Hippocampal formation (tissue), 2 donors: Measurements from ENCODE around the gene EOMES.

ENCODE experiments used
- DNase-seq, 2 donors: peaks; one replicate each; lab custom pipeline; 2025; lab: John Stamatoyannopoulos, UW

Gene EOMES

GRCh38 chr3:27681249-27681748 is 40.8 kb downstream of the EOMES start:
- DNase-seq: peak; percentile 12 to 45

- DNase-seq: peak in 1 of 2 donors; percentile 1
These were observed 41.4 kb downstream of the EOMES start for GRCh38 chr3:27680517-27681246.

- no peak for DNase-seq
These were observed 42.4 kb downstream of the EOMES start for GRCh38 chr3:27679691-27680090.

GRCh38 chr3:27678234-27678633 is 43.9 kb downstream of the EOMES start:
- DNase-seq: no peak

- no peak for DNase-seq
These were observed 44.6 kb downstream of the EOMES start for GRCh38 chr3:27677565-27677964.

GRCh38 chr3:27675287-27675686 is 46.8 kb downstream of the EOMES start:
- no peak for DNase-seq

- DNase-seq: no peak
These were observed 48.4 kb downstream of the EOMES start for GRCh38 chr3:27673701-27674100.

GRCh38 chr3:27671101-27671500 is 51.0 kb downstream of the EOMES start:
- no peak for DNase-seq

GRCh38 chr3:27670619-27671018 is 51.5 kb downstream of the EOMES start:
- no peak for DNase-seq

- DNase-seq: no peak
These were observed 52.5 kb downstream of the EOMES start for GRCh38 chr3:27669591-27669990.

- DNase-seq: no peak
These were observed 54.4 kb downstream of the EOMES start for GRCh38 chr3:27667751-27668150.

- peak; percentile 65 to 67 for DNase-seq
These were observed 55.4 kb downstream of the EOMES start for GRCh38 chr3:27666708-27667107.

- no peak for DNase-seq
These were observed 55.9 kb downstream of the EOMES start for GRCh38 chr3:27666272-27666671.
